ENCODE results near the gene NRSN1.
A peak's percentile ranks its signal among the peaks of the same experiment; 100 is the strongest.

Gene NRSN1

DNA sequence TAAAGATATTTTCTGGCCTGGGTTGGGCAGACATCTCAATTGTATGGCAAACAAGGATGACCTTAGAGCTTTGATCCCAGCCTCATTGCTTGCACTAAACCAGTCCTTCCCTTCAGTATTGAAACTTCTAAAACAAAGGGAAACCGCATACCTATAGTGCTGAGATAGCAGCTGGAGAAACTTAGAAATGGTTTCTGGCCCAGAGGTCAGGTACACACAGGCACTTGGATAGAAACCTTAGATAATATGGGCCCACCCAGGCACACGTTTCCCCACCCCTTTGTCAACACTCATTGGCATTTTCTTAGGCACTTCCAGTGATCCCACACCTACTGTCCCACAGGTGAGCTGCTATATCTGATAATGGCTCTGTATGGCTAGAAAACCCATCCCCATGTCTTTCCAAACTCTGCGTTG is 22.1 kb downstream of the NRSN1 start:
- TF ChIP-seq, protein P1, sequence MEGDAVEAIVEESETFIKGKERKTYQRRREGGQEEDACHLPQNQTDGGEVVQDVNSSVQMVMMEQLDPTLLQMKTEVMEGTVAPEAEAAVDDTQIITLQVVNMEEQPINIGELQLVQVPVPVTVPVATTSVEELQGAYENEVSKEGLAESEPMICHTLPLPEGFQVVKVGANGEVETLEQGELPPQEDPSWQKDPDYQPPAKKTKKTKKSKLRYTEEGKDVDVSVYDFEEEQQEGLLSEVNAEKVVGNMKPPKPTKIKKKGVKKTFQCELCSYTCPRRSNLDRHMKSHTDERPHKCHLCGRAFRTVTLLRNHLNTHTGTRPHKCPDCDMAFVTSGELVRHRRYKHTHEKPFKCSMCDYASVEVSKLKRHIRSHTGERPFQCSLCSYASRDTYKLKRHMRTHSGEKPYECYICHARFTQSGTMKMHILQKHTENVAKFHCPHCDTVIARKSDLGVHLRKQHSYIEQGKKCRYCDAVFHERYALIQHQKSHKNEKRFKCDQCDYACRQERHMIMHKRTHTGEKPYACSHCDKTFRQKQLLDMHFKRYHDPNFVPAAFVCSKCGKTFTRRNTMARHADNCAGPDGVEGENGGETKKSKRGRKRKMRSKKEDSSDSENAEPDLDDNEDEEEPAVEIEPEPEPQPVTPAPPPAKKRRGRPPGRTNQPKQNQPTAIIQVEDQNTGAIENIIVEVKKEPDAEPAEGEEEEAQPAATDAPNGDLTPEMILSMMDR (IDR thresholded peaks at IDR 0.05; ENCODE audit: insufficient read depth, missing control alignments) = no peak
- FAIRE-seq (no peak), DNase-seq (ENCODE audit: insufficient read length, low spot score) (no peak)

DNA sequence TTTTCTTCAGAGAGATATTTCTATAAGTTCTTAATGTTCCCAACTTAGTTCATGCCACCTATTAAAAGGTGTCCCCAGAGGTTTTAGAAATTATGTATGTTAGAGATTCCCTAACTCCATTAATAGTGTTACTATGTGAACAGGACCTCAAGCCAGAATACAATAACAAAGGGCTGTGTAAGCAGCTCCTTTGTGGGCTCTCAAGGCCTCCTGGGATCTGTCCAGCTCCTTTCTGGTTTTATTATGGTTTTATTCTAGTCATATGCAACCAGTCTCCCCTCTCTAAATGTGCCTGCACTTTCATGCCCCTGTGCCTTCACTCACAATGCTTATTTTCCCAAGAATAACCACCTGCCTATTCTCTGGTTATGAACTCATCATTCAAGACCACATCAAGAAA is 22.7 kb downstream of the NRSN1 start:
- DNase-seq (ENCODE audit: insufficient read length, low spot score) (no peak), FAIRE-seq (no peak)
- TF ChIP-seq, protein P1 (IDR thresholded peaks at IDR 0.05; ENCODE audit: insufficient read depth, missing control alignments) = no peak

DNA sequence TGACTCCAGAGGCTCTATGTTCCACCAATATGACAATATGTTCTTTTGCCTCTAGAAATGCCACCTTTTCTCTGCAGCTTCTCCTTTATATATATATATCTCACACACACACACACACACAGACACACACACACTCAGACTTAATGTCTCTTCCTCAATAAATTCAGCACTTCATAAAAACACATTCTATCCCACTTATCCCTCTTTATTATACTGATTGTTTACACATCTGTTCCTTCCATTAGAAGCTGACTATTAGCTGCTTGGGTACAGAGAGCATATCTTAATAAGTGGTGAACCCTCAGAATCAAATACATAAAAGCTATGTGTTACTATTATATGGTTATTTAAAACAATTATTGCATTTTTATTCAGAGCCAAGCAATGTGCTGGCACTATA is 23.3 kb downstream of the NRSN1 start:
- TF ChIP-seq, protein P1 (IDR thresholded peaks at IDR 0.05; ENCODE audit: insufficient read depth, missing control alignments) = no peak
- peak; percentile 38 for FAIRE-seq

DNA sequence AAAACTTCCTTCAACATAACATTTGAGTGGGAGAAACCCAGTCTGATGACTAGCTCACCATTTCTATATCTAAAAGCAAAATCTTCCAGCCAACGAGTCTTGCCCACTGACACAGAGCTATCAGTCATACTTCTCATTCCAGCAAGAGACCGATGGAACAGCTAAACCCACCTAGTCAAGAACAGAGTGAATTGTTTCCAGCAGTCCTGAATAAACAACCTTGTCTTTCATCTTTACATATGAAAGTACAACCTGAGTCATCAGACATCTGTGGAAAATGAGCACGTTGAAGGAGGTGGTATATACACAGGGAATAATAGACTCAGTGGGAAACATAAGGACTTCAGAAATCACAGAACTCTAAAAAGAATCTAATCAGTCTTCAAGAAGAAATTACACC is 23.8 kb downstream of the NRSN1 start:
- TF ChIP-seq, protein P1 (IDR thresholded peaks at IDR 0.05; ENCODE audit: insufficient read depth, missing control alignments) = no peak
- FAIRE-seq (no peak), DNase-seq (ENCODE audit: insufficient read length, low spot score) (no peak)

More for the DNA sequence above, 23.3 kb downstream of the NRSN1 start:
- DNase-seq (ENCODE audit: insufficient read length, low spot score) = no peak

DNA sequence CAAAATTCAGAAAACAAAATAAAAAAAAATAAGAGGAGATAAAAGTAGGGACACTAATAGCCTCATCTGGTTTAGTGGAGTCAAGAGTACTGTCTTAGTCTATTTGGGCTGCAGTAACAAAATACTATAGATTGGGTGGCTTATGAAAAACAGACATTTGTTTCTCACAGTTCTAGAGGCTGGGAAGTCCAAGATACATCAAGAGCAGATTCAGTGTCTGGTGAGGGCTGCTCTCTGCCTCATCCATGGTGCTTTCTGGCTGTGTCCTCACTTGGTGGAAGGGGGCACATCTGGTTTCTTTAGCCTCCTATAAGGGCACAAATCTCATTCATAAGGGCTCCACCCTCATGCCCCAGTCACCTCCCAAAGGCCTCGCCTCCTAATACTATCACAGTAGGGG is 26.0 kb downstream of the NRSN1 start:
- no peak for DNase-seq (ENCODE audit: insufficient read length, low spot score)
- TF ChIP-seq, protein P1 (IDR thresholded peaks at IDR 0.05; ENCODE audit: insufficient read depth, missing control alignments) = no peak
- no peak for FAIRE-seq

DNA sequence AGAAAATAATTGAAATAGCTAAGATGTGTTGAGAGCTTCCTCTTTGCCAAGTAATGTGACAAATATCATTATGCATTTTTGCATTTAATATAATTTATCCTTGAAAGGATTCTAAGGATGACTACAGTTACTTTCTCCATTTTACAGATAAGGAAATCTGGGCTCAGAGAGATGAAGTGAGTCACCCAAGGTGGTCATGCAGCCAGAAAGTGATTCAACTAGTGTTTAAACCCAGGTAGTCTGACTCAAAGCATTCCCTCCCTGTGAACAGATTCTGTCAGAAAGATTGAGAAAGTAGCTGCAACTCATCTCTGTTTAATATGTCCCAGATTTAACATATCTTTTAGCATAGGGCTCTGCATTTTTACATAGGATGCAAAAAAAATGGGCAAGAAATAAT is 28.1 kb downstream of the NRSN1 start:
- DNase-seq (ENCODE audit: insufficient read length, low spot score) = no peak
- FAIRE-seq = no peak
- TF ChIP-seq, protein P1 (IDR thresholded peaks at IDR 0.05; ENCODE audit: insufficient read depth, missing control alignments) = no peak

DNA sequence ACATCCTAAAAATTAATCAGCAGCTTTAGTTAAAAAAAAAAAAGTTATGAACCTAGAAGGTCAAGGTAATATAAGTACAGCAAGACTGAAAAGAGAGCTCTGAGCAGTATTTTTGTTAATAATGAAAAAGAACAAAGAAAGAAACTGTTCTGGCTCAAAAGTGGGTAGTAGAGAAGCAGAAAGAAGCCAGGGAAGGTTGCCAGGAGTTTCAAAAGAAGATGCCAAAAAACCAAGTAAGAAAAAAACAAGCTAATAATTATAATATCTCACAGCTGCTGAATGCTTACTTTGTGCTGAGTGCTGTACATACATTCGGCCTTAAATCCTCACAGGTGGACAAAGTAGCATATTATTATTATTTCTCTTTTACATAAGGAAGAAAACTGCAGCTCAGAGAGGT is 31.9 kb downstream of the NRSN1 start:
- TF ChIP-seq, protein P1 (IDR thresholded peaks at IDR 0.05; ENCODE audit: insufficient read depth, missing control alignments) = no peak
- DNase-seq (ENCODE audit: insufficient read length, low spot score) (no peak), FAIRE-seq (no peak)
